ENCODE results near the gene SELENOO.

DNA sequence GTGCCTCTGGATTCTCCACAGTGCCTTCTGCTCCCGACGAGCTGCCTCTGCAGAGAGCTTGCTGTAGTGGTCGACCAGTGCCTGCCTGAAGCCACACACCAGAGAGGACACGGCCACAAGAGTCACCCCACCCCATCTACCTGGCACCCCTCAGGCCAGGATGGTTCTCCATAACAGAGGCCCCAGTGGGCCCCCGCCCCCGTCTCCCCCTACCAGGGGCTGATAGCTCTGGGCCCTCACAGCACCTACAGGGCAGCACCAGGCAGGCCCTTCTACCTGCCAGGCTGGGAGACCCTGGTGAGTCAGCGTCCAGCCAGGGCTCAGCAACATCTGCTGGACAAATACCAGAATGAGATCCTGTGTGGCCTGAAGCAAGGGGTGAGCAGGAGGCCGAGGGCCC is 21.7 kb downstream of the SELENOO start:
- TF ChIP-seq, protein P1, sequence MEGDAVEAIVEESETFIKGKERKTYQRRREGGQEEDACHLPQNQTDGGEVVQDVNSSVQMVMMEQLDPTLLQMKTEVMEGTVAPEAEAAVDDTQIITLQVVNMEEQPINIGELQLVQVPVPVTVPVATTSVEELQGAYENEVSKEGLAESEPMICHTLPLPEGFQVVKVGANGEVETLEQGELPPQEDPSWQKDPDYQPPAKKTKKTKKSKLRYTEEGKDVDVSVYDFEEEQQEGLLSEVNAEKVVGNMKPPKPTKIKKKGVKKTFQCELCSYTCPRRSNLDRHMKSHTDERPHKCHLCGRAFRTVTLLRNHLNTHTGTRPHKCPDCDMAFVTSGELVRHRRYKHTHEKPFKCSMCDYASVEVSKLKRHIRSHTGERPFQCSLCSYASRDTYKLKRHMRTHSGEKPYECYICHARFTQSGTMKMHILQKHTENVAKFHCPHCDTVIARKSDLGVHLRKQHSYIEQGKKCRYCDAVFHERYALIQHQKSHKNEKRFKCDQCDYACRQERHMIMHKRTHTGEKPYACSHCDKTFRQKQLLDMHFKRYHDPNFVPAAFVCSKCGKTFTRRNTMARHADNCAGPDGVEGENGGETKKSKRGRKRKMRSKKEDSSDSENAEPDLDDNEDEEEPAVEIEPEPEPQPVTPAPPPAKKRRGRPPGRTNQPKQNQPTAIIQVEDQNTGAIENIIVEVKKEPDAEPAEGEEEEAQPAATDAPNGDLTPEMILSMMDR (IDR thresholded peaks at IDR 0.05; ENCODE audit: low read depth, low read length, poor library complexity, severe bottlenecking) = no peak
- TF ChIP-seq EZH2phosphoT487 (IDR thresholded peaks at IDR 0.05; ENCODE audit: borderline replicate concordance, low read length) = no peak
